Hepatocyte (in vitro differentiated cells): ENCODE results near the gene ANKRD36.
"Not testable (repeated sequence)": the region's sequence is repeated elsewhere in the genome, so short reads cannot be mapped to it uniquely, and the experiment has no call there.

Source experiments
- CTCF ChIP-seq: fragments of 200-600 bp; sonication (generic); IDR thresholded peaks from 2 replicates; pipeline ENCODE4 v1.5.1; 2016; ENCODE audit warnings: antibody characterized with exemption, mild to moderate bottlenecking; ENCODE audit not compliant: poor library complexity
- EZH2 ChIP-seq: fragments of 200-600 bp; sonication (generic); IDR thresholded peaks from 2 replicates; pipeline ENCODE4 v1.6.1; 2016; ENCODE audit warnings: antibody characterized with exemption, mild to moderate bottlenecking, borderline replicate concordance

DNA sequence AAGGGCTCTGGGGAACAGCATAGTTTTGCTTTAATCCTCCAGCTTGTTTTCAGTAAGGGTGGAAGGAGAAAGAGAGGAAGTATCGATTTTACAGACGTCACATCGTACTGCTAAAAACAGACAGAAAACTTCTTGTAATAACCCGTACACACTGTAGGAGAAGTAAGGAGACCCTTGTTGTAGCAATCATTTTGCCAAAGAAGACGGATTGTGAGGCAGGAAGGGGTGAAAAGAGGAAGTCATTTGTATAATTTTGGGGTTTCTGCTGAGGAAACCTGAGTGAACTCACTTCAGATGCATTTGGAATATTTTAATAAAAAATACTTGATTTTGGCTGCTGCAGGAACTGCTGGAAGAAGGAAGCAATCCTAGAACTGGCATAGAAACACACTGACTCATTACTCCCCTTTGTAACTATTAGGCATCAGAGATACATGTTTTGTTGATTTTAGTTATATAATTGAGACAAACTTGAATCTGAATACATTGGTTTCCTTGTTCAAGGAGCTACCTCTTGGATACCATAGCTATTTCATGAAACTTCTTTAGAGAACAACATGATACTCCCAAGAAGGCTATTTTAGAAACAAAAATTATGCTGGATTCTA lies 89.8 kb downstream of the ANKRD36 start:
- not testable (repeated sequence) for TF ChIP-seq CTCF, EZH2
